Measurements from ENCODE around the gene SLC16A10.
"Not testable (repeated sequence)": the region's sequence is repeated elsewhere in the genome, so short reads cannot be mapped to it uniquely, and the experiment has no call there.

Gene SLC16A10

DNA sequence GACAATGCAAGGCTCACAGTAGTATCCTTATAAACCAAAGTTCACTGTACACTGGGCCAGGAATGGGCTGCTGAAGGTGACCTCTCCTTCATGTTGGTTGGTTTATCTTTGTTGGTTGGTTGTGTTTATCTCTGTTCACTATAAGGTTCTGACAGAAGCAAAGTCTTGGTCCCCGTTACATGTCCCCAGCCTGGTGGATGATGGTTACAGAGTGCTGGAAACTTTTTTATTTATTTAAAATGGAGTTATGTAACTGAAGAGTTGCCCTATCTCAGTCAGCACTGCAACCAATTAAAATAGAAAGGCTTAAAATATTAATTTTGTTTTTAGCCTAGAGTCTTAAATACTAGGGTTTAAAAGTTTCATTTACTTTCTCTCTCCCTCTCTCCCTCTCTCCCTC, 100.6 kb downstream of the SLC16A10 start:
- DNase-seq (ENCODE audit: low read depth) = no peak
- H3K4me3 ChIP-seq (ENCODE audit: low read length) = no peak overlapping the region
- TF ChIP-seq, protein P1, sequence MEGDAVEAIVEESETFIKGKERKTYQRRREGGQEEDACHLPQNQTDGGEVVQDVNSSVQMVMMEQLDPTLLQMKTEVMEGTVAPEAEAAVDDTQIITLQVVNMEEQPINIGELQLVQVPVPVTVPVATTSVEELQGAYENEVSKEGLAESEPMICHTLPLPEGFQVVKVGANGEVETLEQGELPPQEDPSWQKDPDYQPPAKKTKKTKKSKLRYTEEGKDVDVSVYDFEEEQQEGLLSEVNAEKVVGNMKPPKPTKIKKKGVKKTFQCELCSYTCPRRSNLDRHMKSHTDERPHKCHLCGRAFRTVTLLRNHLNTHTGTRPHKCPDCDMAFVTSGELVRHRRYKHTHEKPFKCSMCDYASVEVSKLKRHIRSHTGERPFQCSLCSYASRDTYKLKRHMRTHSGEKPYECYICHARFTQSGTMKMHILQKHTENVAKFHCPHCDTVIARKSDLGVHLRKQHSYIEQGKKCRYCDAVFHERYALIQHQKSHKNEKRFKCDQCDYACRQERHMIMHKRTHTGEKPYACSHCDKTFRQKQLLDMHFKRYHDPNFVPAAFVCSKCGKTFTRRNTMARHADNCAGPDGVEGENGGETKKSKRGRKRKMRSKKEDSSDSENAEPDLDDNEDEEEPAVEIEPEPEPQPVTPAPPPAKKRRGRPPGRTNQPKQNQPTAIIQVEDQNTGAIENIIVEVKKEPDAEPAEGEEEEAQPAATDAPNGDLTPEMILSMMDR (IDR thresholded peaks at IDR 0.05; ENCODE audit: insufficient read depth, low read depth, low read length, missing control alignments) = no peak

DNA sequence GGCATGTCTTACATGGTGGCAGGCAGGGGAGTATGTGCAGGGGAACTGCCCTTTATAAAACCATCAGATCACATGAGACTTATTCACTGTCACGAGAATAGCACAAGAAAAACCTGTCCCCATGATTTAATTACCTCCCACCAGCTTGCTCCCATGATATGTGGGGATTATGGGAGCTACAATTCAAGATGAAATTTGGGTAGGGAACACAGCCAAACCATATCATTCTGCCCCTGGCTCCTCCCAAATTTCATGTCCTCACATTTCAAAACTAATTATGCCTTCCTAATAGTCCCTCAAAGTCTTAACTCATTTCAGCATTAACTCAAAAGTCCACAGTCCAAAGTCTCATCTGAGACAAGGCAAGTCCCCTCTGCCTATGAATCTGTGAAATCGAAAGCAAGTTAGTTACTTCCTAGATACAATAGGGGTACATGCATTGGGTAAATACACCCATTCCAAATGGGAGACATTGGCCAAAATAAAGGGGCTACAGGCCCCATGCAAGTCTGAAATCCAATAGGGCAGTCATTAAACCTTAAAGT, 102.4 kb downstream of the SLC16A10 start:
- not testable (repeated sequence) for DNase-seq (ENCODE audit: low read depth); H3K4me3 ChIP-seq (ENCODE audit: low read length)

DNA sequence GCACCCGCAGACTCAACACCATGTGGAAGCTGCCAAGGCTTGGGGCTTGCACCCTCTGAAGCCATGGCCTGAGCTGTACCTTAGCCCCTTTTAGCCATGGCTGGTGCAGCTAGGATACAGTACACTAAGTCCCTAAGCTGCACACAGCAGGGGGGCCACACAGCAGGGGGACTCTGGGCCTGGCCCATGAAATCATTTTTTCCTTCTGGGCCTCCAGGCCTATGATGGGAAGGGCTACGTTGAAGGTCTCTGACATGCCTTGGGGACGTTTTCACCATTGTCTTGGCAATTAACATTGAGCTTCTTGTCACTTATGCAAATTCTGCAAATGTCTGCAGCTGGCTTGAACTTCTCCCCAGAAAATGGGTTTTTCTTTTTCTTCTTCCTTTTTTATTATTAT, 103.3 kb downstream of the SLC16A10 start:
- TF ChIP-seq, protein P1 (IDR thresholded peaks at IDR 0.05; ENCODE audit: insufficient read depth, low read depth, low read length, missing control alignments) = no peak
- DNase-seq (ENCODE audit: low read depth) = no peak
- H3K4me3 ChIP-seq (ENCODE audit: low read length) = no peak overlapping the region

DNA sequence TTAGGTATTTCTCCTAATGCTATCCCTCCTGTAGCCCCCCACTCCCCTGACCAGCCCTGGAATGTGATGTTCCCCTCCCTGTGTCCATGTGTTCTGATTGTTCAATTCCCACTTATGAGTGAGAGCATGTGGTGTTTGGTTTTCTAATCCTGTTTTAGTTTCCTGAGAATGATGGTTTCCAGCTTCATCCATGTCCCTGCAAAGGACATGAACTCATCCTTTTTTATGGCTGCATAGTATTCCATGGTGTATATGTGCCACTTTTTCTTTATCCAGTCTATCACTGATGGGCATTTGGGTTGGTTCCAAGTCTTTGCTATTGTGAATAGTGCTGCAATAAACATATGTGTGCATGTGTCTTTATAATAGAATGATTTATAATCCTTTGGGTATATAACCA, 103.8 kb downstream of the SLC16A10 start:
- H3K4me3 ChIP-seq (ENCODE audit: low read length); DNase-seq (ENCODE audit: low read depth): not testable (repeated sequence)

DNA sequence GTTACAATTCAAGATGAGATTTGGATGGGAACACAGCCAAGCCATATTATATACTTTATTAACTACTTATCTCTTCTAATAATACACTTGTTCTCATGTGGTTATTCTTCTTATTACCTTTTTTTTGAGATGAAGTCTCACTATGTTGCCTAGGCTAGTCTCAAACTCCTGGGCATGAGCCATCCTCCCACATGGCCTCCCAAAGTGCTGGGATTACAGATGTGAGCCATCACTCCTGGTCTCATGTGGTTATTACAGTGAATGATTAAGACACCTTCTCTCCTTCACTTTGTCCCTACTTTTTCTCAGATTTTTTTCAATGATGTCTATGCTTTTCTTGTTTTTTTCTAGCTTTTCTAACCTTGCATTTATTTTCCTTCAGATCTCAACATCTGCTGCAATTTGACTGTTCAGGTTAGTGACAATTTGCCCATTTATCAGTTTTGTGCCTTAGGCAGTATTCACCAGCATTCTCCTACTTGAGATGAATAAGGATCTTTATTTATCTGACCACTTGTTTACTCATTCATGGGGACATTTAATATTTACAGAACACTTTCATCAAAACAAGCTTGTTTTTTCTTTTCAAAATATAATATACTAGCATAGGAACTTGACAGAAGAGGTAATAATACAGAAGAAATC, 105.7 kb downstream of the SLC16A10 start:
- DNase-seq (ENCODE audit: low read depth) = no peak
- TF ChIP-seq, protein P1 (IDR thresholded peaks at IDR 0.05; ENCODE audit: insufficient read depth, low read depth, low read length, missing control alignments) = no peak
- no peak overlapping the region for H3K4me3 ChIP-seq (ENCODE audit: low read length)

DNA sequence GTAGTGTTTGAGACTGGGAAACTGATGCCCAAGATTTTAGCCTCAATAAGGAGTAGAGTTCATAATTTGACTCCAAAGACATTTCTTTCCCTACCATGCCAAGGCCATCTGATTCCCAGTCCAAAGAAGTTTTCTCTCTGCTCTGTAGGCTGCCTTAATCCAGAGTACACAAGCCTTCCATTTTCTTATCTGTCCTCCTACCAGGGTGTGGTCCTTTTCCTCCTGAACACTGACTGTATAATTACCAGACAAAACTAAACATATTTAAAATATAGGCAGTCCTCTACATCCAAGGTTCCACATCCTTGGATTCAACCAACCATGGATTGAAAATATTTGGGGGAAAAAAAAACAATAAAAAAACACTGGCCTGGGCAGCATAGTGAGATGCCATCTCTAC, 108.4 kb downstream of the SLC16A10 start:
- no peak for DNase-seq (ENCODE audit: low read depth)
- no peak overlapping the region for H3K4me3 ChIP-seq (ENCODE audit: low read length)
- TF ChIP-seq, protein P1 (IDR thresholded peaks at IDR 0.05; ENCODE audit: insufficient read depth, low read depth, low read length, missing control alignments) = no peak

DNA sequence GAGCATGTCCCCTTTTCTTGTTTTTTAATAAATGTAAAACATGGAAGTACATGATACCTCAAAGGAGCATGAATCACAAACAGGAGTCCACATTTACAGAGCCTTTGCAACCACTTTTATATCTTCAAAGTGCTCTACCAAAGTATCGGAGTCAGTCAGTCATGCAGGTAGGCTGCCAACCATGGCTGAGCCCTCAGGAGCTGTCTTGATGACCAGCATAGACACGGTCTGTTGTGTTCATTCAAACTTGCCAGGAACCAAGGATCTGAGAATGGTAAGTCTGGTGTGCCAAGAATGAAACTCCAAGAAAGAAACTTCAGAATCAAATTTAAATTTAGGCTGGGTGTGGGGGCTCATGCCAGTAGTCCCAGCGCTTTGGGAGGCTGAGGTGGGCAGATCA, 111.5 kb downstream of the SLC16A10 start:
- H3K4me3 ChIP-seq (ENCODE audit: low read length) = no peak overlapping the region
- no peak for DNase-seq (ENCODE audit: low read depth)
- TF ChIP-seq, protein P1 (IDR thresholded peaks at IDR 0.05; ENCODE audit: insufficient read depth, low read depth, low read length, missing control alignments) = no peak

DNA sequence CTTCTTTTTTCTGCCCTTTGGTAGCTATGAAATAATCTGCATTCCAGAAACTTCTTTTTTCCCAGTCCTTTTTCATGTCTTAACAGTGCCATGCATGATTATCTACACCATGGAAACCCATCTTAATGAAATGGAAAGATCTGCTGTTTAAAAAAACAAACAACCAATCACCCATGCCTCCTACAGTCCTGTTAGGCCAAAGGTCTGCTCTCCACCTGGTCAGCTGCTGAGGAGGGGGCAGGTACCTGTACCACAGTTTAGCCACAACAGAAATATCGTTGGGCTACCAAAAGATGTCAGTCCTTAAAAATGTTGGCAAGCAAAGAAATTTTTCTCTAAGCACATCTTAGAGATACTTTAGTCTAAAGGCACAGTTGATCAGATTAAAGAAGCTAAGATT, 112.6 kb downstream of the SLC16A10 start:
- TF ChIP-seq, protein P1 (IDR thresholded peaks at IDR 0.05; ENCODE audit: insufficient read depth, low read depth, low read length, missing control alignments) = no peak

More for the DNA sequence above, 112.6 kb downstream of the SLC16A10 start:
- DNase-seq (ENCODE audit: low read depth) = no peak
- no peak overlapping the region for H3K4me3 ChIP-seq (ENCODE audit: low read length)
